DOHH2 (cell line): ENCODE measurements around the gene TOGARAM2.
"Not testable (repeated sequence)": the region's sequence is repeated elsewhere in the genome, so short reads cannot be mapped to it uniquely, and the experiment has no call there.

Experiments
- H3F3A ChIP-seq: fragments of 200-600 bp; sonication (generic), shearing (Covaris generic); 2 replicates; pipeline ENCODE4 v1.6.0; 2016; ENCODE audit warnings: antibody characterized with exemption, mild to moderate bottlenecking; ENCODE audit not compliant: control insufficient read depth, insufficient read depth
- H3K27ac ChIP-seq: fragments of 200-600 bp; sonication (generic); 2 replicates; pipeline ENCODE4 v1.5.1; 2014; ENCODE audit warnings: low read depth, mild to moderate bottlenecking, low read length, moderate library complexity
- H3K27me3 ChIP-seq: fragments of 200-600 bp; sonication (generic); 2 replicates; pipeline ENCODE4 v1.6.1; 2014; ENCODE audit warnings: mild to moderate bottlenecking, low read length, mixed read lengths; ENCODE audit not compliant: control insufficient read depth
- H3K36me3 ChIP-seq: fragments of 200-600 bp; sonication (generic); 2 replicates; pipeline ENCODE4 v1.6.1; 2014; ENCODE audit warnings: mild to moderate bottlenecking, low read length, moderate library complexity, mixed read lengths; ENCODE audit not compliant: control insufficient read depth
- H3K4me1 ChIP-seq: fragments of 200-600 bp; sonication (generic); 2 replicates; pipeline ENCODE4 v1.6.1; 2014; ENCODE audit warnings: mild to moderate bottlenecking, low read length, mixed read lengths; ENCODE audit not compliant: control insufficient read depth
- H3K4me2 ChIP-seq: fragments of 200-600 bp; sonication (generic); 2 replicates; pipeline ENCODE4 v1.6.0; 2014; ENCODE audit warnings: mild to moderate bottlenecking, low read length, moderate library complexity
- H3K4me3 ChIP-seq: fragments of 200-600 bp; sonication (generic); 2 replicates; pipeline ENCODE4 v1.5.1; 2014; ENCODE audit warnings: mild to moderate bottlenecking, low read length, mixed read lengths
- H3K79me2 ChIP-seq: fragments of 200-600 bp; sonication (generic); 2 replicates; pipeline ENCODE4 v1.6.1; 2014; ENCODE audit warnings: mild to moderate bottlenecking, low read length, mixed read lengths; ENCODE audit not compliant: control insufficient read depth
- H3K9me2 ChIP-seq: fragments of 200-600 bp; sonication (generic); replicated peaks from 2 replicates; pipeline ENCODE4 v1.6.1; 2014; ENCODE audit warnings: mild to moderate bottlenecking, low read length, mixed read lengths; ENCODE audit not compliant: control insufficient read depth
- H3K9me3 ChIP-seq: fragments of 200-600 bp; sonication (generic); 2 replicates; pipeline ENCODE4 v1.6.1; 2014; ENCODE audit warnings: antibody characterized with exemption, low read length, mixed read lengths; ENCODE audit not compliant: control insufficient read depth, insufficient read depth
- H4K20me1 ChIP-seq: fragments of 200-600 bp; sonication (generic); 2 replicates; pipeline ENCODE4 v1.6.0; 2014; ENCODE audit warnings: low read depth, mild to moderate bottlenecking, antibody characterized with exemption, low read length, moderate library complexity; ENCODE audit not compliant: control insufficient read depth, insufficient read depth
- EZH2phosphoT487 ChIP-seq: fragments of 200-600 bp; sonication (generic); IDR thresholded peaks from 2 replicates; pipeline ENCODE4 v1.6.1; 2017; ENCODE audit warnings: borderline replicate concordance, mild to moderate bottlenecking, antibody characterized with exemption, low read length, moderate library complexity, mixed read lengths
- TF ChIP-seq, protein P1 (sequence below): fragments of 200-600 bp; sonication (generic); IDR thresholded peaks from one replicate; pipeline ENCODE4 v1.5.1; 2014; ENCODE audit warnings: antibody characterized with exemption, mild to moderate bottlenecking, low read depth, low read length; ENCODE audit not compliant: poor library complexity, severe bottlenecking

The TOGARAM2 gene

GRCh38 chr2:29084554-29084953 lies 103.5 kb downstream of the TOGARAM2 start:
- H3K4me2 ChIP-seq, result no peak overlapping the region
- H3K36me3 ChIP-seq, result no peaks in the 10 kb centered on the region
- no peak overlapping the region for H3K4me3 ChIP-seq
- no peaks in the 10 kb centered on the region for H3F3A ChIP-seq
- no peaks in the 10 kb centered on the region for H4K20me1 ChIP-seq
- peaks cover 7% of the 10 kb centered on the region; the same call in 1 of the 2 replicates for H3K9me3 ChIP-seq
- no peaks in the 10 kb centered on the region; the same call in 1 of the 2 replicates for H3K27me3 ChIP-seq
- H3K79me2 ChIP-seq, result no peaks in the 10 kb centered on the region
- H3K4me1 ChIP-seq, result no peaks in the 10 kb centered on the region
- H3K27ac ChIP-seq, result no peak overlapping the region
- TF ChIP-seq EZH2phosphoT487, result no peak
- TF ChIP-seq, protein P1, sequence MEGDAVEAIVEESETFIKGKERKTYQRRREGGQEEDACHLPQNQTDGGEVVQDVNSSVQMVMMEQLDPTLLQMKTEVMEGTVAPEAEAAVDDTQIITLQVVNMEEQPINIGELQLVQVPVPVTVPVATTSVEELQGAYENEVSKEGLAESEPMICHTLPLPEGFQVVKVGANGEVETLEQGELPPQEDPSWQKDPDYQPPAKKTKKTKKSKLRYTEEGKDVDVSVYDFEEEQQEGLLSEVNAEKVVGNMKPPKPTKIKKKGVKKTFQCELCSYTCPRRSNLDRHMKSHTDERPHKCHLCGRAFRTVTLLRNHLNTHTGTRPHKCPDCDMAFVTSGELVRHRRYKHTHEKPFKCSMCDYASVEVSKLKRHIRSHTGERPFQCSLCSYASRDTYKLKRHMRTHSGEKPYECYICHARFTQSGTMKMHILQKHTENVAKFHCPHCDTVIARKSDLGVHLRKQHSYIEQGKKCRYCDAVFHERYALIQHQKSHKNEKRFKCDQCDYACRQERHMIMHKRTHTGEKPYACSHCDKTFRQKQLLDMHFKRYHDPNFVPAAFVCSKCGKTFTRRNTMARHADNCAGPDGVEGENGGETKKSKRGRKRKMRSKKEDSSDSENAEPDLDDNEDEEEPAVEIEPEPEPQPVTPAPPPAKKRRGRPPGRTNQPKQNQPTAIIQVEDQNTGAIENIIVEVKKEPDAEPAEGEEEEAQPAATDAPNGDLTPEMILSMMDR, result no peak
- no peaks in the 10 kb centered on the region for H3K9me2 ChIP-seq

- not testable (repeated sequence) for H3K36me3 ChIP-seq, H3K4me1 ChIP-seq, H3K27me3 ChIP-seq, H3K4me3 ChIP-seq, H3F3A ChIP-seq, H3K9me2 ChIP-seq, H3K27ac ChIP-seq, H3K9me3 ChIP-seq, H3K79me2 ChIP-seq, H4K20me1 ChIP-seq, H3K4me2 ChIP-seq
Measured at GRCh38 chr2:29090311-29090710, 109.2 kb downstream of the TOGARAM2 start.

- Histone ChIP-seq H3F3A (no peaks in the 10 kb centered on the region), H3K27ac (no peak overlapping the region), H3K4me2 (no peak overlapping the region), H3K4me3 (no peak overlapping the region), H3K9me2 (no peaks in the 10 kb centered on the region), H3K9me3 (no peaks in the 10 kb centered on the region), H3K79me2 (no peaks in the 10 kb centered on the region), H4K20me1 (no peaks in the 10 kb centered on the region), H3K27me3 (peaks cover 4% of the 10 kb centered on the region; the same call in 1 of the 2 replicates), H3K36me3 (no peaks in the 10 kb centered on the region), H3K4me1 (no peaks in the 10 kb centered on the region)
- TF ChIP-seq, protein P1, result no peak
- TF ChIP-seq EZH2phosphoT487, result no peak
Measured at GRCh38 chr2:29096969-29097368, 115.9 kb downstream of the TOGARAM2 start.

DNA sequence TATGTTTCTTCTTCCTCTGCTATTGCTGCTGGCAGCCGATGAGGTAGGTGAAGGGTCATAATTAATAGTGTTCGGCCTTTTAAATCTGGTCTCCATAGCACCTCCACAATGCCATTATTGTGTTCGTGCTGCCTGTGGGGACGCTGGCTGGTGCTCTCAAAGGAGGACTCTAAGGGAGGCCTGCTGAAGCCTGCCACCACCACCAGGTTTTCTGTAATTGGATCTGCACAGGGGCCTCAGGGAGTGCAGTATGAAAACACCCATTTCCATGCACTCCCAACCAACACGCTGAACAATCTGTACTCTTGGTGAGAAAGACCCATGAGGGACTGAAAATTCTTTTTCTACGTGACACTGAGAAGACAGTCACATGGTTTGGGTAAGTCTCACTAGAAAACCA lies 116.5 kb downstream of the TOGARAM2 start:
- TF ChIP-seq, protein P1, result no peak
- no peak for TF ChIP-seq EZH2phosphoT487
- H3K4me1 ChIP-seq, result no peaks in the 10 kb centered on the region
- H3K4me2 ChIP-seq, result no peak overlapping the region
- no peaks in the 10 kb centered on the region for H4K20me1 ChIP-seq
- no peak overlapping the region for H3K4me3 ChIP-seq
- H3K9me3 ChIP-seq, result no peaks in the 10 kb centered on the region
- H3F3A ChIP-seq, result no peaks in the 10 kb centered on the region
- no peaks in the 10 kb centered on the region for H3K36me3 ChIP-seq
- H3K9me2 ChIP-seq, result no peaks in the 10 kb centered on the region
- H3K79me2 ChIP-seq, result no peaks in the 10 kb centered on the region
- H3K27me3 ChIP-seq, result peaks cover 4% of the 10 kb centered on the region; the same call in 1 of the 2 replicates
- H3K27ac ChIP-seq, result no peak overlapping the region
